NB4 (cell line): Measurements from ENCODE around the gene SPIRE2.

Experiments used
- TF ChIP-seq, protein P1 (sequence below): IDR thresholded peaks from one replicate; pipeline ENCODE4 v1.5.1; 2012; ENCODE audit warnings: low read depth, low read length
- TF ChIP-seq, protein P2 (sequence below): IDR thresholded peaks from 2 replicates; pipeline ENCODE4 v1.6.1; 2011; ENCODE audit warnings: low read depth, low read length

DNA sequence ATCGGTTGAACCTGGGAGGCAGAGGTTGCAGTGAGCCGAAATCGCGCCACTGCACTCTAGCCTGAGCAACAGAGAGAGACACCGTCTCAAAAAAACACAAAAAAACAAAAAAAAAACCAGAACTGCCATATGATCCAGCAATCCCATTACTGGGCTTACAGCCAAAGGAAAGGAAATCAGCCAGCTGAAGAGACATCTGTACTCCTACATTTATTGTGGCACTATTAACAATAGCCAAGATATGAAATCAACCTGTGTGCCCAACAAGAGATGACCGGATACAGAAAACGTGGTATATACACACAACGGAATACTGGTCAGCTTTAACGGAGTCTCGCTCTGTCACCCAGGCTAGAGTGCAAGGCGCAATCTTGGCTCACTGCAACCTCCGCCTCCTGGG lies 26.5 kb upstream of the SPIRE2 start:
- TF ChIP-seq, protein P1, sequence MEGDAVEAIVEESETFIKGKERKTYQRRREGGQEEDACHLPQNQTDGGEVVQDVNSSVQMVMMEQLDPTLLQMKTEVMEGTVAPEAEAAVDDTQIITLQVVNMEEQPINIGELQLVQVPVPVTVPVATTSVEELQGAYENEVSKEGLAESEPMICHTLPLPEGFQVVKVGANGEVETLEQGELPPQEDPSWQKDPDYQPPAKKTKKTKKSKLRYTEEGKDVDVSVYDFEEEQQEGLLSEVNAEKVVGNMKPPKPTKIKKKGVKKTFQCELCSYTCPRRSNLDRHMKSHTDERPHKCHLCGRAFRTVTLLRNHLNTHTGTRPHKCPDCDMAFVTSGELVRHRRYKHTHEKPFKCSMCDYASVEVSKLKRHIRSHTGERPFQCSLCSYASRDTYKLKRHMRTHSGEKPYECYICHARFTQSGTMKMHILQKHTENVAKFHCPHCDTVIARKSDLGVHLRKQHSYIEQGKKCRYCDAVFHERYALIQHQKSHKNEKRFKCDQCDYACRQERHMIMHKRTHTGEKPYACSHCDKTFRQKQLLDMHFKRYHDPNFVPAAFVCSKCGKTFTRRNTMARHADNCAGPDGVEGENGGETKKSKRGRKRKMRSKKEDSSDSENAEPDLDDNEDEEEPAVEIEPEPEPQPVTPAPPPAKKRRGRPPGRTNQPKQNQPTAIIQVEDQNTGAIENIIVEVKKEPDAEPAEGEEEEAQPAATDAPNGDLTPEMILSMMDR = no peak
- TF ChIP-seq, protein P2, sequence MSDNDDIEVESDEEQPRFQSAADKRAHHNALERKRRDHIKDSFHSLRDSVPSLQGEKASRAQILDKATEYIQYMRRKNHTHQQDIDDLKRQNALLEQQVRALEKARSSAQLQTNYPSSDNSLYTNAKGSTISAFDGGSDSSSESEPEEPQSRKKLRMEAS = no peak
